H1 (cell line): ENCODE data around the gene ESR1. TPM values are rescaled to one million over a fixed set of nuclear protein-coding genes. Genes with fewer than 3 reads are reported as not detected.

ENCODE experiments used
- CTCF ChIA-PET: fragments of 300-600 bp; sonication (Branson Sonifier 250); formaldehyde crosslinking; loops from one replicate; lab custom pipeline; 2021; ENCODE audit not compliant: partially characterized antibody; lab: Charles Lee
- POLR2A ChIA-PET: fragments of 300-600 bp; sonication (Branson Sonifier 250); formaldehyde crosslinking; loops from one replicate; lab custom pipeline; 2021; ENCODE audit warnings: inconsistent platforms; ENCODE audit not compliant: partially characterized antibody; lab: Charles Lee
- DNase-seq, 2 experiments: peaks; one replicate each; pipeline versions ENCODE4 v3.0.0 to v3.0.0-alpha.2; 2010 to 2022; ENCODE audit warnings: low spot score in 2 of 2, low read depth in 1 of 2, mixed read lengths in 1 of 2
- FAIRE-seq: peaks from 2 replicates; lab custom pipeline; 2011; peaks lifted over from hg19 to GRCh38; lab: Jason Lieb, UNC
- H2AFZ ChIP-seq: 2 replicates; pipeline ENCODE4 v1.8.1; 2012; ENCODE audit warnings: low read length, inconsistent platforms
- H2AK5ac ChIP-seq: 2 replicates; pipeline ENCODE4 v1.6.1; 2013; ENCODE audit warnings: low read depth, low read length
- H2BK120ac ChIP-seq: replicated peaks from 2 replicates; pipeline ENCODE3; 2013; ENCODE audit warnings: low read depth, low read length, inconsistent platforms
- H2BK12ac ChIP-seq: 2 replicates; pipeline ENCODE4 v1.6.1; 2013; ENCODE audit warnings: low read depth, low read length
- H2BK15ac ChIP-seq: 2 replicates; pipeline ENCODE4 v1.6.1; 2013; ENCODE audit warnings: low read length
- H2BK20ac ChIP-seq: 2 replicates; pipeline ENCODE4 v1.6.1; 2013; ENCODE audit warnings: low read length
- H2BK5ac ChIP-seq: 2 replicates; pipeline ENCODE4 v1.6.1; 2013; ENCODE audit warnings: low read depth, low read length
- H3K14ac ChIP-seq: 2 replicates; pipeline ENCODE4 v1.6.1; 2013; ENCODE audit warnings: inconsistent platforms; ENCODE audit not compliant: insufficient read length
- H3K18ac ChIP-seq: 2 replicates; pipeline ENCODE4 v1.6.1; 2013; ENCODE audit warnings: low read length; ENCODE audit errors: extremely low read depth
- H3K23ac ChIP-seq: 2 replicates; pipeline ENCODE4 v1.6.1; 2013; ENCODE audit warnings: inconsistent platforms; ENCODE audit not compliant: insufficient read length
- H3K23me2 ChIP-seq: 2 replicates; pipeline ENCODE4 v1.6.1; 2013; ENCODE audit warnings: low read depth, low read length
- H3K27ac ChIP-seq: 2 replicates; pipeline ENCODE4 v1.6.1; 2011; ENCODE audit warnings: low read depth, low read length, inconsistent platforms
- H3K27me3 ChIP-seq, 4 experiments: replicated peaks in 1 of 4; 1 replicate in 1 of 4; 2 replicates in 3 of 4; pipeline versions ENCODE4 v1.6.1 to v1.8.1; 2011 to 2013; ENCODE audit warnings: low read length in 3 of 4, mild to moderate bottlenecking in 3 of 4, inconsistent platforms in 2 of 4, mixed read lengths in 2 of 4, moderate library complexity in 1 of 4; ENCODE audit not compliant: control insufficient read depth in 3 of 4, insufficient read depth in 3 of 4; ENCODE audit errors: extremely low read depth in 1 of 4
- H3K36me3 ChIP-seq, 4 experiments: 2 replicates each; pipeline versions ENCODE4 v1.6.1 to v1.8.1; 2011 to 2013; ENCODE audit warnings: mild to moderate bottlenecking in 4 of 4, low read length in 3 of 4, moderate library complexity in 2 of 4, control low read depth in 1 of 4, inconsistent platforms in 1 of 4; ENCODE audit not compliant: insufficient read depth in 4 of 4, control insufficient read depth in 2 of 4
- H3K4ac ChIP-seq: replicated peaks from 2 replicates; pipeline ENCODE3; 2013; ENCODE audit warnings: low read length, low read depth, mixed read lengths, inconsistent platforms; ENCODE audit not compliant: insufficient read length
- H3K4me1 ChIP-seq, 4 experiments: replicated peaks in 1 of 4; 1 replicate in 1 of 4; 2 replicates in 3 of 4; pipeline versions ENCODE4 v1.6.1 to v1.8.1; 2011 to 2013; ENCODE audit warnings: low read length in 3 of 4, inconsistent platforms in 2 of 4, mixed read lengths in 1 of 4; ENCODE audit not compliant: insufficient read depth in 4 of 4, control insufficient read depth in 3 of 4
- H3K4me2 ChIP-seq, 2 experiments: 2 replicates each; pipeline versions ENCODE4 v1.6.1 to v1.8.1; 2011 to 2013; ENCODE audit warnings: low read depth in 2 of 2, low read length in 2 of 2, control low read depth in 1 of 2, inconsistent platforms in 1 of 2, mild to moderate bottlenecking in 1 of 2; ENCODE audit not compliant: insufficient read depth in 1 of 2
- H3K4me3 ChIP-seq, 4 experiments: fragments of 200-600, 300-600 bp in 1 of 4; sonication (generic), shearing (Covaris generic), sonication (Bioruptor Twin) in 1 of 4; 2 replicates each; pipeline versions ENCODE4 v1.5.1 to v1.8.1; 2011 to 2016; ENCODE audit warnings: low read length in 4 of 4, low read depth in 3 of 4, control low read depth in 2 of 4, inconsistent platforms in 2 of 4, mild to moderate bottlenecking in 2 of 4, mixed read lengths in 1 of 4, moderate library complexity in 1 of 4; ENCODE audit not compliant: insufficient read depth in 2 of 4; ENCODE audit errors: extremely low read depth in 1 of 4
- H3K56ac ChIP-seq: replicated peaks from 2 replicates; pipeline ENCODE3; 2013; ENCODE audit warnings: low read depth, mild to moderate bottlenecking, mixed read lengths, low read length, inconsistent platforms; ENCODE audit not compliant: insufficient read length
- H3K79me1 ChIP-seq: 2 replicates; pipeline ENCODE4 v1.6.1; 2013; ENCODE audit warnings: low read depth, low read length, control low read depth
- H3K79me2 ChIP-seq, 2 experiments: 2 replicates each; pipeline versions ENCODE4 v1.6.1 to v1.8.1; 2012 to 2013; ENCODE audit warnings: low read length in 2 of 2, mild to moderate bottlenecking in 2 of 2, inconsistent platforms in 1 of 2; ENCODE audit not compliant: insufficient read depth in 2 of 2, control insufficient read depth in 1 of 2
- H3K9ac ChIP-seq, 4 experiments: replicated peaks in 1 of 4; 1 replicate in 1 of 4; 2 replicates in 3 of 4; pipeline versions ENCODE4 v1.6.1 to v1.8.1; 2011 to 2013; ENCODE audit warnings: low read depth in 3 of 4, low read length in 3 of 4, control low read depth in 2 of 4, mild to moderate bottlenecking in 2 of 4, moderate library complexity in 2 of 4, inconsistent platforms in 1 of 4; ENCODE audit errors: extremely low read depth in 1 of 4
- H3K9me3 ChIP-seq, 2 experiments: 2 replicates each; pipeline versions ENCODE4 v1.6.1 to v1.8.1; 2012 to 2013; ENCODE audit warnings: mild to moderate bottlenecking in 2 of 2, moderate library complexity in 2 of 2, control low read depth in 1 of 2, inconsistent platforms in 1 of 2, low read depth in 1 of 2, low read length in 1 of 2, mixed read lengths in 1 of 2; ENCODE audit not compliant: insufficient read depth in 2 of 2
- H4K20me1 ChIP-seq, 2 experiments: replicated peaks in 1 of 2; 2 replicates each; pipeline versions ENCODE3 to v1.8.1; 2011 to 2013; ENCODE audit warnings: inconsistent platforms in 2 of 2, low read length in 2 of 2, mild to moderate bottlenecking in 1 of 2; ENCODE audit not compliant: insufficient read depth in 2 of 2, control insufficient read depth in 1 of 2
- H4K5ac ChIP-seq: 2 replicates; pipeline ENCODE4 v1.6.1; 2013; ENCODE audit warnings: low read length, low read depth, mixed read lengths, inconsistent platforms; ENCODE audit not compliant: insufficient read length
- H4K8ac ChIP-seq: 2 replicates; pipeline ENCODE4 v1.8.0; 2013; ENCODE audit warnings: mild to moderate bottlenecking, moderate library complexity, low read length, inconsistent platforms; ENCODE audit not compliant: insufficient read depth; ENCODE audit errors: extremely low read depth
- H4K91ac ChIP-seq: replicated peaks from 2 replicates; pipeline ENCODE3; 2013; ENCODE audit warnings: low read length, mixed read lengths, inconsistent platforms; ENCODE audit not compliant: insufficient read length
- CBX5 ChIP-seq: fragments of 300-800, 300-1000 bp; sonication (generic); IDR thresholded peaks from 2 replicates; pipeline ENCODE4 v1.7.1; 2016; ENCODE audit warnings: antibody characterized with exemption, low read length, low read depth
- CHD2 ChIP-seq: IDR thresholded peaks from 2 replicates; pipeline ENCODE4 v1.6.1; 2012; ENCODE audit warnings: low read length, improper control_type of control experiment
- EP300 ChIP-seq, 2 experiments: IDR thresholded peaks; 1 replicate in 1 of 2; 2 replicates in 1 of 2; pipeline ENCODE4 v1.6.1; 2011 to 2012; ENCODE audit warnings: low read depth in 2 of 2, low read length in 2 of 2, mild to moderate bottlenecking in 2 of 2, borderline replicate concordance in 1 of 2, inconsistent platforms in 1 of 2, moderate library complexity in 1 of 2
- GTF2F1 ChIP-seq: IDR thresholded peaks from 2 replicates; pipeline ENCODE4 v1.6.1; 2012; ENCODE audit warnings: low read depth, low read length, improper control_type of control experiment, borderline replicate concordance
- NRF1 ChIP-seq: IDR thresholded peaks from 2 replicates; pipeline ENCODE4 v1.6.1; 2011; ENCODE audit warnings: mild to moderate bottlenecking, low read depth, low read length, improper control_type of control experiment
- SAP30 ChIP-seq: fragments of 300-600 bp; sonication (generic); IDR thresholded peaks from 2 replicates; pipeline ENCODE4 v1.7.1; 2012; ENCODE audit warnings: low read length, moderate library complexity, mild to moderate bottlenecking, inconsistent platforms; ENCODE audit not compliant: insufficient read depth, insufficient replicate concordance
- TAF7 ChIP-seq: optimal IDR thresholded peaks from 2 replicates; pipeline ENCODE3; 2011; ENCODE audit warnings: low read depth, mild to moderate bottlenecking, inconsistent platforms, low read length, moderate library complexity, borderline replicate concordance
- TCF12 ChIP-seq: IDR thresholded peaks from 2 replicates; pipeline ENCODE4 v1.6.1; 2011; ENCODE audit warnings: low read depth, mild to moderate bottlenecking, low read length
- WGBS, 2 experiments: shearing (Covaris generic) in 1 of 2; methylation state at CpG; one replicate each; pipeline versions ENCODE4 v1.1.6 to v1.1.7; 2013 to 2015; ENCODE audit warnings: low lambda C conversion rate in 2 of 2, mixed read lengths in 2 of 2, inconsistent platforms in 1 of 2, low coverage in 1 of 2, missing lambda C conversion rate in 1 of 2; ENCODE audit not compliant: insufficient replicate concordance in 2 of 2, insufficient coverage in 1 of 2, insufficient read length in 1 of 2; ENCODE audit errors: extremely low coverage in 1 of 2, missing lambda C conversion rate in 1 of 2; 5-methylcytosine and 5-hydroxymethylcytosine counted together
- polyA plus RNA-seq, 7 experiments: library from polyadenylated mRNA; depleted of rRNA in 3 of 7; stranded (reverse) in 5 of 7; unstranded in 2 of 7; fragments of >200 nt in 5 of 7; fragments of 200-250 nt in 2 of 7; gene quantifications; 1 replicate in 5 of 7; 2 replicates in 1 of 7; 4 replicates in 1 of 7; pipeline versions ENCODE4 v1.2.1 to v1.2.3, GENCODE V29; 2011 to 2013; ENCODE audit warnings: missing spikeins in 2 of 7, mixed read lengths in 2 of 7
- total RNA-seq: library from RNA; stranded (reverse); fragmentation: NEBNext Ultra II Directional; extraction: Animal tissue kit (Norgen Biotek cat#: 25700); gene quantifications from 2 replicates; pipeline ENCODE4 v1.2.1, GENCODE V29; 2021
- TF ChIP-seq, protein P1 (sequence below): IDR thresholded peaks from 2 replicates; pipeline ENCODE4 v1.6.1; 2011; ENCODE audit warnings: low read depth, mild to moderate bottlenecking, low read length; ENCODE audit not compliant: insufficient read depth

The ESR1 gene
- total and polyA plus RNA-seq, 2 of the 8 experiments (the other 6 are each of a cell fraction or from before 2014, with no cell fraction given), result 0.03 to 0.17 TPM

DNA sequence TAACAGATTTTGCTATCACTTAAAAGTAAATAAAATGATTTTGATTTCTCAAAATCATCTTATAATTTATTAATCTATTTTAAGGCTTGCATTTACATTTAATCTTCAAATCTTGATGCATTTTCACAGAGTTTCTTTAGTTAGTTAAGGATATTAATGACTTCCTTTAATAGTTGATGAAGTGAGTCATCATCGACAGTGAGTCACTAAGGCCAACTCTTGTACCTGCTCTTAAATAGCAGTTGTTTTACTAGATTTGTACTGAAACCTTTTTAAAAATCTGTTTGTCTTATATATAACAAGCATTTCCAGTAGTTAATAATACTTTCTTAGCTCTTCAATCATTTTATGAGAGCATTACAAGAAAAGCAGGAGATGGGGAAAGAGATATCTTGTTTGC is 191.7 kb downstream of the ESR1 start:
- FAIRE-seq (no peak), DNase-seq (no peak)
- Histone ChIP-seq H3K4me3 (no peak overlapping the region), H2BK120ac (no peak overlapping the region), H2AFZ (no peak overlapping the region), H3K9me3 (no peaks in the 10 kb centered on the region), H2BK5ac (no peak overlapping the region), H3K23me2 (no peaks in the 10 kb centered on the region), H3K36me3 (no peaks in the 10 kb centered on the region), H3K79me1 (no peaks in the 10 kb centered on the region), H3K9ac (no peak overlapping the region), H3K23ac (no peak overlapping the region), H4K91ac (no peak overlapping the region), H3K4me2 (no peak overlapping the region), H2BK15ac (no peak overlapping the region), H3K4ac (no peak overlapping the region), H3K79me2 (no peaks in the 10 kb centered on the region), H4K20me1 (no peaks in the 10 kb centered on the region), H3K14ac (no peak overlapping the region), H3K56ac (no peak overlapping the region), H2BK20ac (no peak overlapping the region), H3K27me3 (no peaks in the 10 kb centered on the region), H3K27ac (no peak overlapping the region), H2BK12ac (no peak overlapping the region), H4K8ac (no peak overlapping the region), H3K18ac (no peak overlapping the region), H3K4me1 (no peaks in the 10 kb centered on the region), H4K5ac (no peak overlapping the region), H2AK5ac (no peak overlapping the region)
- ChIA-PET CTCF (no interaction called here), POLR2A (no interaction called here)
- WGBS, 2 experiments, result 100% methylated on average over 1 of the region's 1 CpG; no CpG with 5 or more reads in 1 of the 2 experiments
- TF ChIP-seq CBX5 (no peak), EP300 (IDR thresholded peaks at IDR 0.05; ENCODE audit: borderline replicate concordance in 1 of 2, low read depth in 2 of 2, low read length in 2 of 2) (no peak), SAP30 (no peak), TAF7 (no peak), CHD2 (no peak), TCF12 (no peak), NRF1 (no peak), GTF2F1 (no peak)
- TF ChIP-seq, protein P1, sequence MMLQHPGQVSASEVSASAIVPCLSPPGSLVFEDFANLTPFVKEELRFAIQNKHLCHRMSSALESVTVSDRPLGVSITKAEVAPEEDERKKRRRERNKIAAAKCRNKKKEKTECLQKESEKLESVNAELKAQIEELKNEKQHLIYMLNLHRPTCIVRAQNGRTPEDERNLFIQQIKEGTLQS, result no peak
